AG09319 (cell line): ENCODE data around the gene AGPAT2.

Experiments
- DNase-seq: peaks from one replicate; pipeline ENCODE4 v3.0.0-alpha.2; 2010; ENCODE audit warnings: low read depth; ENCODE audit errors: extremely low read depth
- CTCF ChIP-seq: IDR thresholded peaks from 2 replicates; pipeline ENCODE4 v1.5.1; 2011; ENCODE audit warnings: low read depth, mild to moderate bottlenecking, inconsistent platforms, low read length, moderate library complexity

AGPAT2 gene

GRCh38 chr9:136670576-136671253 is 16.5 kb downstream of the AGPAT2 start:
- DNase-seq, result no peak
- TF ChIP-seq CTCF, result no peak

GRCh38 chr9:136669791-136670464 is 17.3 kb downstream of the AGPAT2 start:
- DNase-seq, result no peak
- no peak for TF ChIP-seq CTCF

GRCh38 chr9:136668983-136669790 is 18.1 kb downstream of the AGPAT2 start:
- DNase-seq, result no peak
- no peak for TF ChIP-seq CTCF

- DNase-seq, result no peak
- TF ChIP-seq CTCF, result no peak
Measured at GRCh38 chr9:136667940-136668760, 19.1 kb downstream of the AGPAT2 start.

- DNase-seq, result no peak
- TF ChIP-seq CTCF, result no peak
Measured at GRCh38 chr9:136667214-136667939, 19.9 kb downstream of the AGPAT2 start.

GRCh38 chr9:136666372-136667213 is 20.7 kb downstream of the AGPAT2 start:
- TF ChIP-seq CTCF, result no peak

More at GRCh38 chr9:136666372-136667213, 20.7 kb downstream of the AGPAT2 start:
- DNase-seq, result no peak
